Activated gamma-delta T cell treated with Interleukin-2 at 50 U/mL for 16 hours (primary cell): ENCODE measurements around the gene MED26.

ENCODE experiments used
- DNase-seq: peaks from one replicate; pipeline ENCODE4 v3.0.0-alpha.2; 2020

Gene MED26

GRCh38 chr19:16588824-16589577, 39.0 kb downstream of the MED26 start:
- no peak for DNase-seq

GRCh38 chr19:16587833-16588823, 39.9 kb downstream of the MED26 start:
- DNase-seq: peak; percentile 48

- peak; percentile 59 for DNase-seq
These were observed 40.8 kb downstream of the MED26 start for GRCh38 chr19:16586991-16587832.

GRCh38 chr19:16586477-16586871, 41.5 kb downstream of the MED26 start:
- DNase-seq: no peak

- DNase-seq: no peak
These were observed 42.1 kb downstream of the MED26 start for GRCh38 chr19:16585808-16586476.

GRCh38 chr19:16585094-16585801, 42.8 kb downstream of the MED26 start:
- DNase-seq: no peak

- DNase-seq: peak; percentile 90
These were observed 43.5 kb downstream of the MED26 start for GRCh38 chr19:16584248-16585093.

GRCh38 chr19:16582486-16583261, 45.3 kb downstream of the MED26 start:
- DNase-seq: no peak

- no peak for DNase-seq
These were observed 46.0 kb downstream of the MED26 start for GRCh38 chr19:16581971-16582343.

- no peak for DNase-seq
These were observed 46.6 kb downstream of the MED26 start for GRCh38 chr19:16581145-16581970.

- no peak for DNase-seq
These were observed 48.6 kb downstream of the MED26 start for GRCh38 chr19:16579381-16579780.

- DNase-seq: no peak
These were observed 50.4 kb downstream of the MED26 start for GRCh38 chr19:16577531-16577985.

- no peak for DNase-seq
These were observed 51.1 kb downstream of the MED26 start for GRCh38 chr19:16576690-16577530.

GRCh38 chr19:16575861-16576689, 51.9 kb downstream of the MED26 start:
- no peak for DNase-seq

GRCh38 chr19:16575282-16575681, 52.7 kb downstream of the MED26 start:
- DNase-seq: no peak

- DNase-seq: no peak
These were observed 54.1 kb downstream of the MED26 start for GRCh38 chr19:16573925-16574324.

GRCh38 chr19:16573296-16573695, 54.7 kb downstream of the MED26 start:
- DNase-seq: no peak
